Right kidney (tissue), 1 donor: Measurements from ENCODE around the gene SH3RF1.

Experiments
- DNase-seq: peaks from one replicate; pipeline ENCODE4 v3.0.0-alpha.2; 2016

SH3RF1 gene

GRCh38 chr4:169252339-169253112, 18.2 kb downstream of the SH3RF1 start:
- no peak for DNase-seq

- DNase-seq, result peak; percentile 41
Observed at GRCh38 chr4:169251291-169252235, 19.2 kb downstream of the SH3RF1 start.

GRCh38 chr4:169250796-169251195, 20.0 kb downstream of the SH3RF1 start:
- no peak for DNase-seq

- no peak for DNase-seq
Observed at GRCh38 chr4:169249999-169250398, 20.8 kb downstream of the SH3RF1 start.

GRCh38 chr4:169249214-169249973, 21.4 kb downstream of the SH3RF1 start:
- DNase-seq, result peak; percentile 41

- DNase-seq, result no peak
Observed at GRCh38 chr4:169248645-169249044, 22.1 kb downstream of the SH3RF1 start.

GRCh38 chr4:169246957-169247396, 23.8 kb downstream of the SH3RF1 start:
- DNase-seq, result no peak

GRCh38 chr4:169246279-169246678, 24.5 kb downstream of the SH3RF1 start:
- DNase-seq, result no peak

GRCh38 chr4:169245061-169245460, 25.7 kb downstream of the SH3RF1 start:
- no peak for DNase-seq

- no peak for DNase-seq
Observed at GRCh38 chr4:169243825-169244609, 26.7 kb downstream of the SH3RF1 start.

GRCh38 chr4:169241464-169241863, 29.3 kb downstream of the SH3RF1 start:
- no peak for DNase-seq

GRCh38 chr4:169239221-169239905, 31.4 kb downstream of the SH3RF1 start:
- DNase-seq, result no peak

- no peak for DNase-seq
Observed at GRCh38 chr4:169238445-169238844, 32.3 kb downstream of the SH3RF1 start.

GRCh38 chr4:169236873-169237626, 33.7 kb downstream of the SH3RF1 start:
- DNase-seq, result no peak

- DNase-seq, result no peak
Observed at GRCh38 chr4:169236078-169236477, 34.7 kb downstream of the SH3RF1 start.

GRCh38 chr4:169234137-169234855, 36.5 kb downstream of the SH3RF1 start:
- DNase-seq, result no peak

GRCh38 chr4:169233691-169234090, 37.1 kb downstream of the SH3RF1 start:
- no peak for DNase-seq

GRCh38 chr4:169231647-169232262, 39.0 kb downstream of the SH3RF1 start:
- no peak for DNase-seq

GRCh38 chr4:169229571-169230028, 41.2 kb downstream of the SH3RF1 start:
- DNase-seq, result no peak
